Activated naive CD4-positive, alpha-beta T cell treated with anti-CD3 and anti-CD28 coated beads, Interleukin-2, amount 50 U/mL, for 72 hours (primary cell): Measurements from ENCODE around the gene TUBG2. TPM values are rescaled to one million over a fixed set of nuclear protein-coding genes. Genes with fewer than 3 reads are reported as not detected.

ENCODE experiments used
- ATAC-seq, 2 donors: fragments of 150-1000 bp; cut with Tn5 transposase; 2 replicates each; pipeline ENCODE4 v1.10.0; 2021; ENCODE audit warnings: mild to moderate bottlenecking in 2 of 2, moderate library complexity in 2 of 2
- DNase-seq, 2 donors: peaks; one replicate each; pipeline ENCODE4 v3.0.0; 2021 to 2022; ENCODE audit warnings: low spot score in 2 of 2
- H3K27ac Mint-ChIP-seq, 2 donors: one replicate each; pipeline ENCODE4 v1.8.0; 2022; ENCODE audit warnings: mild to moderate bottlenecking in 2 of 2, mixed read lengths in 2 of 2
- H3K36me3 Mint-ChIP-seq, 2 donors: one replicate each; pipeline ENCODE4 v1.8.0; 2022; ENCODE audit warnings: mixed read lengths in 2 of 2
- H3K9me3 Mint-ChIP-seq, 2 donors: one replicate each; pipeline ENCODE4 v1.8.0; 2022; ENCODE audit warnings: mixed read lengths in 2 of 2
- total RNA-seq, 2 donors: library from RNA; stranded (reverse); gene quantifications; one replicate each; pipeline ENCODE4 v1.2.3, GENCODE V29; 2022

Gene TUBG2
- total RNA-seq, 2 donors from 2014 or later = 12.7 to 23.3 TPM

DNA sequence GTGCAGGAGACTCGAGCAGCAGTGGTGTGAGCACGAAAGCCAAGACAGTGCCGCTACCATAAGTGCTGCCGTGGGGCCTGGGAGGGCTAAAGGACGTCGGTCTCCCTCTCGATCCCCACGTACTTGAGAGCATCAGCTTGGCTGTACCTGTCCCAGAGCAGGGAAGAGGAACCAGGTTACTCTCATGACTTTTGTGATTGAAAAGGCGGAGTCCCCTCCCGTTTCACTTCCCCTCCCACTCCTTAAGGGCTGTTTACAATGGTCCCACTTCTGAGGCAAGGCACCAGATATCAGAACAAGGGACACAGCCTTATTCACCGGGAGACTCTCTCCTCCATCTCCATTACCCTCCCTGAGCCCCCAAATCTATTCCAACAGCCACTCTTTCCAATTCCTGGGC is 43.4 kb downstream of the TUBG2 start:
- no peak for ATAC-seq
- peaks cover 22 to 27% of the 10 kb centered on the region in 2 donors for H3K36me3 Mint-ChIP-seq

GRCh38 chr17:42704490-42704836 is 45.4 kb downstream of the TUBG2 start:
- H3K9me3 Mint-ChIP-seq = no peaks in the 10 kb centered on the region
- DNase-seq (no peak), ATAC-seq (no peak)
- H3K36me3 Mint-ChIP-seq = peaks cover 34 to 35% of the 10 kb centered on the region in 2 donors
- no peak overlapping the region for H3K27ac Mint-ChIP-seq

More for the DNA sequence above, 43.4 kb downstream of the TUBG2 start:
- Mint-ChIP-seq H3K27ac (no peak overlapping the region), H3K9me3 (no peaks in the 10 kb centered on the region)
- DNase-seq = no peak

- peak; percentile 93 to 96 for ATAC-seq
- DNase-seq = peak in 1 of 2 donors; percentile 71
- H3K36me3 Mint-ChIP-seq = peaks cover 34 to 35% of the 10 kb centered on the region in 2 donors
- no peaks in the 10 kb centered on the region for H3K9me3 Mint-ChIP-seq
- no peak overlapping the region for H3K27ac Mint-ChIP-seq
Measured at GRCh38 chr17:42704837-42705494, 45.9 kb downstream of the TUBG2 start.

DNA sequence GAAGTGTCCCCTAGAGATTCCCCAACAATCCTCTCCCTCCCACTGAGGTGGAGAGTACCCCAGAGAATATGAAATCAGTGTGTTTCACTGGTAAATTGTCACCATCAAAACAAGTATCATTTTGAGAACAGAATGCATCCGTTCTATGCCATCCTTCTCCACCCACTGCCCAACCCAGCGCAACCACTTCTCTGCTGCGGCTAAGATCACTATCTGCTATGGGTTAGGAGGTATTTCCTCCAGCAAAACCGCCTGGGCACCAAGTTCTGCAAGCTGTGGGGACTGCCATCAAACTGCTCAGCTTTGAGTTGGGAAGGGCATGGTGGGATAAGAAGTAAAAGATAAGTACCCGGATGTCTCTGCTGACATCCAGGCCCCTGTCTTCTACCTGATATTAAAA is 47.6 kb downstream of the TUBG2 start:
- peak in 1 of 2 donors; percentile 23 for ATAC-seq
- Mint-ChIP-seq H3K36me3 (peaks cover 36 to 47% of the 10 kb centered on the region in 2 donors), H3K27ac (no peak overlapping the region), H3K9me3 (no peaks in the 10 kb centered on the region)
- no peak for DNase-seq

GRCh38 chr17:42708588-42708987 is 49.5 kb downstream of the TUBG2 start:
- peaks cover 40 to 41% of the 10 kb centered on the region in 2 donors for H3K36me3 Mint-ChIP-seq

GRCh38 chr17:42709561-42709960 is 50.5 kb downstream of the TUBG2 start:
- Mint-ChIP-seq H3K9me3 (no peaks in the 10 kb centered on the region), H3K36me3 (peaks cover 31 to 32% of the 10 kb centered on the region in 2 donors), H3K27ac (no peak overlapping the region)
- ATAC-seq (no peak), DNase-seq (no peak)

More at GRCh38 chr17:42708588-42708987, 49.5 kb downstream of the TUBG2 start:
- DNase-seq = no peak
- Mint-ChIP-seq H3K9me3 (no peaks in the 10 kb centered on the region), H3K27ac (no peak overlapping the region)
- no peak for ATAC-seq

Other genes with a start within 250 kb of the TUBG2 start
- 1 to 10 TPM in 1 of 2 donors, under 1 TPM in 1; 0.11 to 9.4 TPM for gene CAVIN1, start 236.0 kb upstream of the TUBG2 start, total RNA-seq
- gene ATP6V0A1, start 200.4 kb upstream of the TUBG2 start, total RNA-seq = 10 to 100 TPM; 14.9 to 25.5 TPM
- gene NAGLU, start 123.0 kb upstream of the TUBG2 start, total RNA-seq = 10 to 100 TPM; 13.1 to 16.9 TPM
- gene HSD17B1, start 106.4 kb upstream of the TUBG2 start, total RNA-seq = 1 to 10 TPM in 1 of 2 donors, under 1 TPM in 1; 0.76 to 1.7 TPM
- gene COASY, start 97.1 kb upstream of the TUBG2 start, total RNA-seq = 100 to 1,000 TPM in 1 of 2 donors, 10 to 100 TPM in 1; 86.4 to 124 TPM
- gene MLX, start 92.2 kb upstream of the TUBG2 start, total RNA-seq = 10 to 100 TPM; 44.3 to 60.5 TPM
- 10 to 100 TPM; 24.7 to 52.5 TPM for gene PSMC3IP, start 81.6 kb upstream of the TUBG2 start, total RNA-seq
- 10 to 100 TPM; 39.4 to 44.8 TPM for gene RETREG3, start 49.9 kb upstream of the TUBG2 start, total RNA-seq
- 100 to 1,000 TPM in 1 of 2 donors, 10 to 100 TPM in 1; 56.3 to 151 TPM for gene TUBG1, start 49.6 kb upstream of the TUBG2 start, total RNA-seq
- gene PLEKHH3, start 17.7 kb downstream of the TUBG2 start, total RNA-seq = 1 to 10 TPM; 1.2 to 2.9 TPM
- gene CCR10, start 22.6 kb downstream of the TUBG2 start, total RNA-seq = 1 to 10 TPM in 1 of 2 donors, under 1 TPM in 1; 0.78 to 1.0 TPM
- gene CNTNAP1, start 23.2 kb downstream of the TUBG2 start, total RNA-seq = 1 to 10 TPM in 1 of 2 donors, under 1 TPM in 1; 0.43 to 4.4 TPM
- gene EZH1, start 85.8 kb downstream of the TUBG2 start, total RNA-seq = 10 to 100 TPM; 34.2 to 56.9 TPM
- gene RAMP2, start 101.9 kb downstream of the TUBG2 start, total RNA-seq = not detected
- 10 to 100 TPM; 58.4 to 62.2 TPM for gene VPS25, start 114.2 kb downstream of the TUBG2 start, total RNA-seq
- gene WNK4, start 121.3 kb downstream of the TUBG2 start, total RNA-seq = 1 to 10 TPM in 1 of 2 donors, under 1 TPM in 1; 0.56 to 1.7 TPM
- 10 to 100 TPM; 14.8 to 32.7 TPM for gene COA3, start 139.4 kb downstream of the TUBG2 start, total RNA-seq
- gene CNTD1, start 139.6 kb downstream of the TUBG2 start, total RNA-seq = under 1 TPM in 1 of 2 donors, not detected in 1; 0.43 TPM
- 10 to 100 TPM; 84.5 to 86.1 TPM for gene BECN1, start 165.0 kb downstream of the TUBG2 start, total RNA-seq
- 10 to 100 TPM; 79.1 to 95.5 TPM for gene PSME3, start 174.1 kb downstream of the TUBG2 start, total RNA-seq
- gene AOC2, start 185.3 kb downstream of the TUBG2 start, total RNA-seq = 1 to 10 TPM; 3.6 to 6.1 TPM
- 1 to 10 TPM; 3.0 to 5.0 TPM for gene AOC3, start 191.9 kb downstream of the TUBG2 start, total RNA-seq
- not detected for gene G6PC1, start 241.5 kb downstream of the TUBG2 start, total RNA-seq